ENCODE data around the gene ZNF443. TPM values are rescaled to one million over a fixed set of nuclear protein-coding genes. Genes with fewer than 3 reads are reported as not detected.
"Not testable (repeated sequence)": the region's sequence is repeated elsewhere in the genome, so short reads cannot be mapped to it uniquely, and the experiment has no call there.

ZNF443 gene
- polyA plus RNA-seq: 1 to 10 TPM; 1.6 to 7.3 (median 2.4) TPM
- long read RNA-seq, donor 1: 0 reads
- long read RNA-seq, donor 2, partial matches to known transcripts: 0 of 3 reads
- long read RNA-seq, donor 2, other reads (novel, unspliced or antisense): 0 of 3 reads
- long read RNA-seq, donor 3, partial matches to known transcripts: 0 of 1 reads
- long read RNA-seq, donor 3, other reads (novel, unspliced or antisense): 0 of 1 reads
- long read RNA-seq, donor 4, partial matches to known transcripts: 0 of 1 reads
- long read RNA-seq, donor 4, other reads (novel, unspliced or antisense): 0 of 1 reads
- long read RNA-seq, donor 5: 0 reads
- long read RNA-seq, donor 6, partial matches to known transcripts: 0 of 3 reads
- long read RNA-seq, donor 6, other reads (novel, unspliced or antisense): 0 of 3 reads
- long read RNA-seq, donor 7: 0 reads
- long read RNA-seq, donor 8: 0 reads
- long read RNA-seq, donor 9: 0 reads
- long read RNA-seq, donor 10: 0 reads

DNA sequence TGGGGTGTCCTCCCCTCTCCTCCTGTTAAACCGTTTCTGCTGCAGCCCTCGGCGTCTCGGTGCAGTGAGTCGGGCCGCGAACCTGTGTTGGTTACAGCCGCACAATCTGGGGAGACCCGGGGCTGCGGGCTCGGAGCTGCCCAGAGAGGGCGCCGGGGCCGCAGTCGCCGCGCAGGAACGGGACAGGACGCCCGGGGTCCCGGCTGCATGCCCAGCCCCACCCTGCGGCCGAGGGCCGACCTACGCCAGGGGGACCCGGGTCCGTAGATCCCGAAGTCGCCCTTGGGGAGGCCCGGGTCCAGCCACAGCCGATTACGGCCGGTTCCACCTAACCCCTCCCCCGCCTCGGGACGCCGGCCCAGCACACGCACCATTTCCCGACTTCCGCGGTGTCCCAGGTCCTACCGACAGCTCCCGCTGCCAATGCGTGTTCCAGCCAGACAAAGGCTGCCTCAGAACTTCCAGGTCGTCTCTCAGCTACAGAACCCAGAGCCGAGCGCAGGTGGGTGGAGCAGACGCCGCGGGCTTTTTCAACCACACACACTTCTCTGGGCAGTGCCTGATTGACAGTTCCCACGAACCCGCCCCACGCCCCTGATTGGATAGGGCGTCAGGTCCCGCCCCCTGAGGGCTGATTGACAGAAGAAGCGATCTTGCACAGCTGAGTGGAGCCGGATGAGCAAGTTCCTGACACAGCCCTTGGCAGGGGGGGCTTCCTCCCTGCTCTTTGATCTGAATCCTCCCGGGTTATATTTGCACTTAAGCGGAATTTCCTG is at the start of gene ZNF443:
Gene ZNF443, minus strand, starts transcription at position 481 of the 776 bp plus-strand sequence. Its CDS starts 107 bp downstream, at position 374.
- H3K27ac ChIP-seq (ENCODE audit: low read depth in 1 of 3, low read length in 2 of 3): peak within 1 kb of the TSS; percentile 68 to 93 (median 90)
- H3K4me1 ChIP-seq (ENCODE audit: control insufficient read depth in 3 of 3, insufficient read depth in 2 of 3, low read depth in 1 of 3, low read length in 2 of 3): no peaks in the 10 kb centered on the region
- H3K27me3 ChIP-seq (ENCODE audit: control insufficient read depth in 3 of 3, insufficient read depth in 3 of 3, low read length in 3 of 3): no peaks in the 10 kb centered on the region
- H3K4me3 ChIP-seq (ENCODE audit: low read depth in 1 of 3, low read length in 3 of 3): peak within 1 kb of the TSS; percentile 43 to 85 (median 83)
- 0% methylated on average over 47 to 59 of the region's 59 CpGs for WGBS, 3 donors
- DNase-seq: peak; percentile 99 to 100
- no peaks in the 10 kb centered on the region for H3K36me3 ChIP-seq (ENCODE audit: control insufficient read depth in 3 of 3, insufficient read depth in 2 of 3, low read depth in 1 of 3, low read length in 3 of 3)
- no peaks in the 10 kb centered on the region for H3K9me3 ChIP-seq (ENCODE audit: control insufficient read depth in 2 of 2, insufficient read depth in 1 of 2, low read depth in 1 of 2, low read length in 1 of 2)
- FAIRE-seq: no peak

DNA sequence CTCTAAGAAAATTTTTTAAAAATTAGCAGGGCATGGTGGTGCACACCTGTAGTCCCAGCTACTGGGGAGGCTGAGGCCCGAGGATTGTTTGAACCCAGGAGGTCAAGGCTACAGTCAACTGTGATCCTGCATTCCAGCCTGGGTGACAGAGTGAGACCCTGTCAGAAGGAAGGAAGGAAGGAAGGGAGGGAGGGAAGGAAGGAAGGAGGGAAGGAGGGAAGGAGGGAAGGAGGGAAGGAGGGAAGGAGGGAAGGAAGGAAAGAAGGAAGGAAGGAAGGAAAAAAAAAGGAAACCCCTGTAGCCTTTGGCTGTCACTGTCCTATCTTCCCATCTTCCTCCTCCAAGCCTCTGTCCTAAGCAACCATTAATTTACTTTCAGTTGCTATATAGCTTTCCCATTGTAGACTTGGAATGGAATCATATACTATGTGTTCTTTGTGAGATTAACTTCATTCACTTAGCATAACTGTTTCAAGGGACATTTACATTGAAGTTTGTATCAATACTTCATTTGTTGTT is 45.5 kb upstream of the ZNF443 start:
- not testable (repeated sequence) for DNase-seq; H3K4me3 ChIP-seq (ENCODE audit: low read depth in 1 of 3, low read length in 3 of 3); H3K4me1 ChIP-seq (ENCODE audit: control insufficient read depth in 3 of 3, insufficient read depth in 2 of 3, low read depth in 1 of 3, low read length in 2 of 3); H3K36me3 ChIP-seq (ENCODE audit: control insufficient read depth in 3 of 3, insufficient read depth in 2 of 3, low read depth in 1 of 3, low read length in 3 of 3); H3K27me3 ChIP-seq (ENCODE audit: control insufficient read depth in 3 of 3, insufficient read depth in 3 of 3, low read length in 3 of 3); H3K27ac ChIP-seq (ENCODE audit: low read depth in 1 of 3, low read length in 2 of 3); FAIRE-seq; H3K9me3 ChIP-seq (ENCODE audit: control insufficient read depth in 2 of 2, insufficient read depth in 1 of 2, low read depth in 1 of 2, low read length in 1 of 2)
- 83 to 100% (median 94%) methylated on average over 1 of the region's 1 CpG for WGBS, 3 donors

DNA sequence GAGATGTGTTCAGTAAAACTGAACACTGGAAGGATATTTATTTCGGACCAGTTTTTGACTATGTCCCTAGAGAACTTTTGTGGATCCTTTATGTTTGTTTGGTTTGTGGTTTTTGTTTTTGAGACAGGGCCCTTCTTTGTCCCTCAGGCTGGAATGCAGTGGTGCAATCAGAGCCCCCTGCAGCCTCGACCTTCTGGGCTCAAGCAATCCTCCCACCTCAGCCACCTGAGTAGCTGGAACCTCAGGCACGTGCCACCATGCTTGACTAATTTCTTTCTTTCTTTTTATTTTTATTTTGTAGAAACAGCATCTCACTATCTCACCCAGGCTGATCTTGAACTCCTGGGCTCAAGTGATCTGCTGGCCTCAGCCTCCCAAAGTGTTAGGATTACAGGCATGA is 44.8 kb upstream of the ZNF443 start:
- Histone ChIP-seq H3K27ac (ENCODE audit: low read depth in 1 of 3, low read length in 2 of 3) (no peak overlapping the region), H3K27me3 (ENCODE audit: control insufficient read depth in 3 of 3, insufficient read depth in 3 of 3, low read length in 3 of 3) (no peaks in the 10 kb centered on the region), H3K4me3 (ENCODE audit: low read depth in 1 of 3, low read length in 3 of 3) (peak overlapping the region in 1 of 3 donors; percentile 81), H3K36me3 (ENCODE audit: control insufficient read depth in 3 of 3, insufficient read depth in 2 of 3, low read depth in 1 of 3, low read length in 3 of 3) (no peaks in the 10 kb centered on the region), H3K4me1 (ENCODE audit: control insufficient read depth in 3 of 3, insufficient read depth in 2 of 3, low read depth in 1 of 3, low read length in 2 of 3) (peaks cover 0 to 3% (median 2%) of the 10 kb centered on the region in 3 donors), H3K9me3 (ENCODE audit: control insufficient read depth in 2 of 2, insufficient read depth in 1 of 2, low read depth in 1 of 2, low read length in 1 of 2) (no peaks in the 10 kb centered on the region)
- DNase-seq: no peak
- FAIRE-seq: no peak
- WGBS, 3 donors: 74 to 81% (median 81%) methylated on average over 3 of the region's 3 CpGs

DNA sequence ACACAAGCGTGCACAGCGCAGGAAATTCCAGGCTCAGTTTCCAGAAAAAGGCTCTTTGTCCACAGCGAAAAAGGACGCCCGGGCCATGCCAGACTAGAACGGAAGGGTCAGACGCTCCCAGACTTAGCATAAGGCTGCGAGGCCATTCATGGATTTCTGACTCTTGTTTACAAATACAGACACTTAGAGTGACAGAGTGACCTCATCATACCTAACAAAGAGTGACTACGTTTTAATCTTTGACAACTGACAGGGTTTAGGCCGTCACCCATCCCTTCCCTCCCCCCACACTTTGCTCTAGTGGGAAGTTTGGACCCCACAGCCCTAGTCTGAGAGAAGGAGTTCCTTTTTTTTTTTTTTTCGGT is 44.2 kb upstream of the ZNF443 start:
- Histone ChIP-seq H3K27me3 (ENCODE audit: control insufficient read depth in 3 of 3, insufficient read depth in 3 of 3, low read length in 3 of 3) (no peaks in the 10 kb centered on the region), H3K4me3 (ENCODE audit: low read depth in 1 of 3, low read length in 3 of 3) (peak overlapping the region; percentile 72 to 94 (median 81)), H3K9me3 (ENCODE audit: control insufficient read depth in 2 of 2, insufficient read depth in 1 of 2, low read depth in 1 of 2, low read length in 1 of 2) (no peaks in the 10 kb centered on the region), H3K4me1 (ENCODE audit: control insufficient read depth in 3 of 3, insufficient read depth in 2 of 3, low read depth in 1 of 3, low read length in 2 of 3) (peaks cover 0 to 3% (median 2%) of the 10 kb centered on the region in 3 donors), H3K27ac (ENCODE audit: low read depth in 1 of 3, low read length in 2 of 3) (peak overlapping the region in 2 of 3 donors; percentile 49 to 72), H3K36me3 (ENCODE audit: control insufficient read depth in 3 of 3, insufficient read depth in 2 of 3, low read depth in 1 of 3, low read length in 3 of 3) (no peaks in the 10 kb centered on the region)
- WGBS, 3 donors: 4 to 5% (median 5%) methylated on average over 11 of the region's 11 CpGs
- no peak for FAIRE-seq
- DNase-seq: no peak

DNA sequence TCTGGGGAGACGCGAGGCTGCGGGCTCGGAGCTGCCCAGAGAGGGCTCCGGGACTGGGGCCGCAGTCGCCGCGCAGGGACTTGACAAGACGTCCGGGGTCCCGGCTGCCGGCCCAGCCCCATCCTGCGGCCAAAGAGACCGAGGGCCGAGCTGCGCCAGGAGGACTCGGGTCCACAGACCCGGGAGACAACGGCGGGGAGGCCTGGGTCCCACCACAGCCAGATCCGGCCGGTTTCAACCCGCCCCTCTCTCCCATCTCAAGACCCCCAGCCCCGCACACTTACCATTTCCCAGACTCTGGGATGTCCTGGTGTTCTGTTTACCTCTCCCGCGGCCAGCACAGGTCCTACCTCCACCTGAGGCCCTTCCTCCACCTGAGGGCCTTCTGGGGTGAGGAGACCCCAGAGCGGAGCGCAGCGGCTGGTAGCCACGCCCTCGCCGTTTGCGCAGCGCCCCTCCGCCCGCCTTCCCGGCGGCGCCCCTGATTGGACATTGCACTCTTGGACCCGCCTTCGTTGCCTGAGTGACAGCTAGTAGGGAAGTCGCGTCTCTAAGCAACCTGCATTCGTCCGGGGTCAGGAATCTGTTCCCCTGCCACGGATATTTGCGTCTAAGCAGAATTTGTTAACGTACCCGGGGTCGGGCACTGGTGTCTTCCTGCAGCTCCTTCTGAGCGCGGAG is 43.7 kb upstream of the ZNF443 start, which contains the start of gene ZNF709:
Gene ZNF709, minus strand, starts transcription at position 446 of the 681 bp plus-strand sequence. Its CDS starts 159 bp downstream, at position 287.
- 0 to 1% (median 0%) methylated on average over 47 to 53 of the region's 53 CpGs for WGBS, 3 donors
- peak within 1 kb of the TSS in 2 of 3 donors; percentile 72 for H3K27ac ChIP-seq (ENCODE audit: low read depth in 1 of 3, low read length in 2 of 3)
- peak; percentile 87 to 94 for DNase-seq

DNA sequence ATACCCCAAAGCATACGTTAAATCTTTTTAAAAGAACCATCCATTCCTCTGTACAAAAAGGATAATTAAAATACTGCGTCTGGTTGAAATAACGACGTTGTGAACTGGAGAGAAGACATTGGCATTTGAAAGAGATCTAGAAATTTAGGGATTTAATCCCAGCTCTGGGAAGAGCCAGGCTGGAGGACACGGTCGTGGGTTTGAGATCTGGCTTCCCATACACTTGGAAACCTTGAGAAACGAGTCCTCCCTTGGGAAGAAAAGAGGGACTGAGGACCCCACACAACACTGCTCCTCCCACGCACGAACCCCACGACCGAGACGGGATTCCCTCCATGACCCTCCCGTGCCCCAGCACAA is 43.2 kb upstream of the ZNF443 start:
- Histone ChIP-seq H3K27ac (ENCODE audit: low read depth in 1 of 3, low read length in 2 of 3) (peak overlapping the region in 1 of 3 donors; percentile 72), H3K4me1 (ENCODE audit: control insufficient read depth in 3 of 3, insufficient read depth in 2 of 3, low read depth in 1 of 3, low read length in 2 of 3) (peaks cover 0 to 3% (median 2%) of the 10 kb centered on the region in 3 donors), H3K4me3 (ENCODE audit: low read depth in 1 of 3, low read length in 3 of 3) (peak overlapping the region; percentile 72 to 94 (median 81)), H3K9me3 (ENCODE audit: control insufficient read depth in 2 of 2, insufficient read depth in 1 of 2, low read depth in 1 of 2, low read length in 1 of 2) (no peaks in the 10 kb centered on the region), H3K27me3 (ENCODE audit: control insufficient read depth in 3 of 3, insufficient read depth in 3 of 3, low read length in 3 of 3) (no peaks in the 10 kb centered on the region), H3K36me3 (ENCODE audit: control insufficient read depth in 3 of 3, insufficient read depth in 2 of 3, low read depth in 1 of 3, low read length in 3 of 3) (no peaks in the 10 kb centered on the region)
- no peak for FAIRE-seq
- WGBS, 3 donors: 0 to 4% (median 2%) methylated on average over 13 of the region's 13 CpGs
- DNase-seq: no peak

More for the DNA sequence above, 43.7 kb upstream of the ZNF443 start, which contains the start of gene ZNF709:
- no peaks in the 10 kb centered on the region for H3K36me3 ChIP-seq (ENCODE audit: control insufficient read depth in 3 of 3, insufficient read depth in 2 of 3, low read depth in 1 of 3, low read length in 3 of 3)
- peak within 1 kb of the TSS; percentile 72 to 94 (median 81) for H3K4me3 ChIP-seq (ENCODE audit: low read depth in 1 of 3, low read length in 3 of 3)
- no peaks in the 10 kb centered on the region for H3K9me3 ChIP-seq (ENCODE audit: control insufficient read depth in 2 of 2, insufficient read depth in 1 of 2, low read depth in 1 of 2, low read length in 1 of 2)
- no peak for FAIRE-seq
- no peaks in the 10 kb centered on the region for H3K27me3 ChIP-seq (ENCODE audit: control insufficient read depth in 3 of 3, insufficient read depth in 3 of 3, low read length in 3 of 3)
- H3K4me1 ChIP-seq (ENCODE audit: control insufficient read depth in 3 of 3, insufficient read depth in 2 of 3, low read depth in 1 of 3, low read length in 2 of 3): peaks cover 0 to 3% (median 2%) of the 10 kb centered on the region in 3 donors

DNA sequence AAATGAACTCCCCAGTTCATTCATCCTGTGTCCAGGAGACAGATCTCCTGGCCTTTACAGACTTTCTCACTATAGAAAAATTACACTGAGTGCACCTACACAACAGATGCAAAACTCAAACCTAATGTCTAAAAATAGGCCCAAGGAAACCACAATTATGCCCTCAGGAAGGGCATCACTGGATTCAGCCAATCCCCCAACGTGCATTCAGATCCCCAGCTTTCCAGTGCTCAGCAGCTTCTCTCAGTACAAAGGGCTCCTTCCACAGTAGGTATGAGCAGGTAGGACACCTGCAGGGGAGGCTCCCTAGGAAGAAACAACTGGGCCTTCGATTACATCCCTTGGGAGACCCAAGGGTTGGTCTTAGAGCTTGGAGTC is 41.7 kb upstream of the ZNF443 start:
- Histone ChIP-seq H3K36me3 (ENCODE audit: control insufficient read depth in 3 of 3, insufficient read depth in 2 of 3, low read depth in 1 of 3, low read length in 3 of 3) (no peaks in the 10 kb centered on the region), H3K4me3 (ENCODE audit: low read depth in 1 of 3, low read length in 3 of 3) (no peak overlapping the region), H3K27ac (ENCODE audit: low read depth in 1 of 3, low read length in 2 of 3) (no peak overlapping the region), H3K4me1 (ENCODE audit: control insufficient read depth in 3 of 3, insufficient read depth in 2 of 3, low read depth in 1 of 3, low read length in 2 of 3) (peaks cover 0 to 3% (median 2%) of the 10 kb centered on the region in 3 donors), H3K9me3 (ENCODE audit: control insufficient read depth in 2 of 2, insufficient read depth in 1 of 2, low read depth in 1 of 2, low read length in 1 of 2) (no peaks in the 10 kb centered on the region), H3K27me3 (ENCODE audit: control insufficient read depth in 3 of 3, insufficient read depth in 3 of 3, low read length in 3 of 3) (no peaks in the 10 kb centered on the region)
- DNase-seq (no peak), FAIRE-seq (no peak)
- WGBS, 3 donors: 58 to 68% (median 63%) methylated on average over 2 of the region's 2 CpGs

All from small intestine (tissue), 16 donors.